Measurements from ENCODE around the gene ACTL8. TPM values are rescaled to one million over a fixed set of nuclear protein-coding genes. Genes with fewer than 3 reads are reported as not detected.

The ACTL8 gene
- total RNA-seq, 1 donor from 2014 or later = not detected

Other genes with a start within 250 kb of the ACTL8 start
- gene ARHGEF10L, start 215.6 kb upstream of the ACTL8 start, total RNA-seq = 20.9 TPM

All from temporal lobe (tissue), 1 donor.